PC-3 (cell line): ENCODE results near the gene CHN1. TPM values are rescaled to one million over a fixed set of nuclear protein-coding genes. Genes with fewer than 3 reads are reported as not detected.

ENCODE experiments used
- ATAC-seq: fragments of 200-7000 bp; cut with Tn5 transposase; 2 replicates; pipeline ENCODE4 v1.9.1; 2020; ENCODE audit warnings: mild to moderate bottlenecking, moderate library complexity
- BruUV-seq: library from RNA; stranded (reverse); fragments of 400-500 nt; replicated peaks from 2 replicates; lab custom pipeline; 2021; lab: Mats Ljungman, UMichigan
- CTCF ChIA-PET: fragments of 300-600 bp; sonication (Branson Sonifier 250); formaldehyde crosslinking; loops from one replicate; lab custom pipeline; 2022; ENCODE audit warnings: antibody characterized with exemption; lab: Charles Lee
- POLR2A ChIA-PET: fragments of 300-600 bp; sonication (Branson Sonifier 250); formaldehyde crosslinking; loops from one replicate; lab custom pipeline; 2022; ENCODE audit warnings: antibody characterized with exemption; ENCODE audit not compliant: unreplicated experiment; lab: Charles Lee
- DNase-seq: peaks from one replicate; pipeline ENCODE4 v3.0.0-alpha.2; 2015
- H2AFZ ChIP-seq: fragments of 300-600 bp; sonication (generic); 2 replicates; pipeline ENCODE4 v1.6.0; 2016; ENCODE audit warnings: antibody characterized with exemption, low read length
- H3F3A ChIP-seq: fragments of 300-600 bp; sonication (generic); one replicate; pipeline ENCODE4 v1.6.0; 2017; ENCODE audit warnings: antibody characterized with exemption, low read length, control low read depth, mild to moderate bottlenecking; ENCODE audit not compliant: unreplicated experiment
- H3K27ac ChIP-seq: fragments of 300-600 bp; sonication (generic); 2 replicates; pipeline ENCODE4 v1.5.1; 2016; ENCODE audit warnings: mild to moderate bottlenecking, low read length
- H3K27me3 ChIP-seq: fragments of 300-600 bp; sonication (generic); 2 replicates; pipeline ENCODE4 v1.6.1; 2016; ENCODE audit warnings: low read length, mixed read lengths
- H3K36me3 ChIP-seq: fragments of 300-600 bp; sonication (generic); 2 replicates; pipeline ENCODE4 v1.6.1; 2016; ENCODE audit warnings: low read depth, mixed run types, low read length, mixed read lengths
- H3K4me1 ChIP-seq: fragments of 300-600 bp; sonication (generic); 2 replicates; pipeline ENCODE4 v1.5.1; 2016; ENCODE audit warnings: low read length; ENCODE audit not compliant: insufficient read depth
- H3K4me2 ChIP-seq: fragments of 300-600 bp; sonication (generic); 2 replicates; pipeline ENCODE4 v1.6.0; 2016; ENCODE audit warnings: low read length
- H3K4me3 ChIP-seq: fragments of 300-600 bp; sonication (generic); 2 replicates; pipeline ENCODE4 v1.5.1; 2016; ENCODE audit warnings: mild to moderate bottlenecking, low read length, mixed read lengths
- H3K79me2 ChIP-seq: fragments of 300-600 bp; sonication (generic); 2 replicates; pipeline ENCODE4 v1.6.1; 2017; ENCODE audit warnings: low read length, mixed read lengths
- H3K9ac ChIP-seq: fragments of 300-600 bp; sonication (generic); 2 replicates; pipeline ENCODE4 v1.6.0; 2016; ENCODE audit warnings: mild to moderate bottlenecking, low read length
- H3K9me2 ChIP-seq: fragments of 300-600 bp; sonication (generic); replicated peaks from 2 replicates; pipeline ENCODE4 v1.6.1; 2016; ENCODE audit warnings: mixed run types, low read length, mixed read lengths
- H3K9me3 ChIP-seq: fragments of 300-600 bp; sonication (generic); 2 replicates; pipeline ENCODE4 v1.6.1; 2016; ENCODE audit warnings: low read length, mixed read lengths
- H4K20me1 ChIP-seq: fragments of 300-600 bp; sonication (generic); 2 replicates; pipeline ENCODE4 v1.6.1; 2016; ENCODE audit warnings: low read length, mixed read lengths
- EZH2 ChIP-seq: fragments of 300-600 bp; sonication (generic); IDR thresholded peaks from one replicate; pipeline ENCODE4 v1.6.1; 2017; ENCODE audit warnings: antibody characterized with exemption, mild to moderate bottlenecking, low read length; ENCODE audit not compliant: unreplicated experiment
- EZH2phosphoT487 ChIP-seq: fragments of 300-600 bp; sonication (generic); IDR thresholded peaks from 2 replicates; pipeline ENCODE4 v1.6.1; 2018; ENCODE audit warnings: mild to moderate bottlenecking, antibody characterized with exemption, low read length, borderline replicate concordance
- intact Hi-C: fragments of 100-400 bp; cut with micrococcal nuclease; formaldehyde crosslinking; loops from 2 replicates; pipeline ENCODE4 v1.9.0; 2023
- total RNA-seq: library from RNA; depleted of rRNA; stranded (reverse); fragments of >200 nt; gene quantifications from 2 replicates; pipeline ENCODE4 v1.2.3, GENCODE V29; 2014
- TF ChIP-seq, protein P1 (sequence below): fragments of 300-600 bp; sonication (generic); conservative IDR thresholded peaks from 2 replicates; pipeline ENCODE4 v1.5.1; 2017; ENCODE audit warnings: antibody characterized with exemption, low read depth, mild to moderate bottlenecking, low read length

The CHN1 gene
- total RNA-seq, 1 experiment from 2014 or later, result 7.8 TPM

DNA sequence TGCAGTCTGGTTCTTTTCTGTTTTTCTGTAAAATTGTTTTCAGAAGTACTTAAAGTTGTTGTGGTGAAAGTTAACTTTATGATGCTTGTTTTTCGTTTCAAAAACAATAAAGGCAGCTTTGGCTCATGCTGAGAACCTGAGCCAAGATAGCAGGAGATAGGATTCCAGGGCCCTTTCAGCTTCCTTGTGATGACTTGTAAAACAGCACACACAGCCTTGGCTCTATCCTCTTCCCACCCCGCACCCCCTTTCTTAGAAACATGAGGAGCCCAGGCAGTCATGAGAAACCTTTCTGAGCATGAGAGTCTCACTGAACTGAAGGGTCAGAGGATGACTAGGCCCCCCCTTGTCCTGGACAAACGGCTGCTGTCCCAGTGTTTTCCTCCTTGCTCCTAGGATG is 228.5 kb downstream of the CHN1 start:
- H4K20me1 ChIP-seq, result no peaks in the 10 kb centered on the region
- H3F3A ChIP-seq, result no peaks in the 10 kb centered on the region
- H2AFZ ChIP-seq, result no peak overlapping the region
- H3K27me3 ChIP-seq, result no peaks in the 10 kb centered on the region
- H3K4me3 ChIP-seq, result no peak overlapping the region
- DNase-seq (no peak), ATAC-seq (no peak)
- ChIA-PET CTCF (no interaction called here), POLR2A (no interaction called here)
- no peaks in the 10 kb centered on the region for H3K36me3 ChIP-seq
- H3K9ac ChIP-seq, result no peak overlapping the region
- H3K4me2 ChIP-seq, result no peak overlapping the region
- no peaks in the 10 kb centered on the region for H3K9me3 ChIP-seq
- peaks cover 14% of the 10 kb centered on the region for H3K4me1 ChIP-seq
- H3K79me2 ChIP-seq, result no peaks in the 10 kb centered on the region
- no peak overlapping the region for H3K27ac ChIP-seq
- no TSS peak for BruUV-seq
- H3K9me2 ChIP-seq, result no peaks in the 10 kb centered on the region
- TF ChIP-seq EZH2 (no peak), EZH2phosphoT487 (no peak)
- TF ChIP-seq, protein P1, sequence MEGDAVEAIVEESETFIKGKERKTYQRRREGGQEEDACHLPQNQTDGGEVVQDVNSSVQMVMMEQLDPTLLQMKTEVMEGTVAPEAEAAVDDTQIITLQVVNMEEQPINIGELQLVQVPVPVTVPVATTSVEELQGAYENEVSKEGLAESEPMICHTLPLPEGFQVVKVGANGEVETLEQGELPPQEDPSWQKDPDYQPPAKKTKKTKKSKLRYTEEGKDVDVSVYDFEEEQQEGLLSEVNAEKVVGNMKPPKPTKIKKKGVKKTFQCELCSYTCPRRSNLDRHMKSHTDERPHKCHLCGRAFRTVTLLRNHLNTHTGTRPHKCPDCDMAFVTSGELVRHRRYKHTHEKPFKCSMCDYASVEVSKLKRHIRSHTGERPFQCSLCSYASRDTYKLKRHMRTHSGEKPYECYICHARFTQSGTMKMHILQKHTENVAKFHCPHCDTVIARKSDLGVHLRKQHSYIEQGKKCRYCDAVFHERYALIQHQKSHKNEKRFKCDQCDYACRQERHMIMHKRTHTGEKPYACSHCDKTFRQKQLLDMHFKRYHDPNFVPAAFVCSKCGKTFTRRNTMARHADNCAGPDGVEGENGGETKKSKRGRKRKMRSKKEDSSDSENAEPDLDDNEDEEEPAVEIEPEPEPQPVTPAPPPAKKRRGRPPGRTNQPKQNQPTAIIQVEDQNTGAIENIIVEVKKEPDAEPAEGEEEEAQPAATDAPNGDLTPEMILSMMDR, result no peak
- intact Hi-C loops, result no loop called here

DNA sequence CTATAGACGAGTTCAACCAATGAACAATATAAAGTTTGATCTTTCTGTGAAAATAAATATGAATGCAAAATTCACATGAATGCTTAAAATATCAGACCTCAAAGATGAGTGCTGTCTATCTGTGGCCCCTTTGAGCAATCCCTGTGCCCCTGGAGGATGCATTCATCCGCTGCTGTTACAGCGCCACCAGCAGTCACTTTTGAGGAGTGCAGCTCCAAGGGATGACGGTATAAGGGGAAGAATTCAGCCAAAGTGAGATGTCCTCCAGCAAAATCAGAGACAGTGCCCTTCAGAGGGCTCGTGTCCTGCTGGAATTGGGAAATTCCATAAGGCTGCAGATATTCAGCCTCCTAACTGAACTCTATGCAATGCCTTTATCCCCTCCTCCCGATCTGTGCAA is 229.0 kb downstream of the CHN1 start:
- intact Hi-C loops, result no loop called here
- ATAC-seq, result no peak

DNA sequence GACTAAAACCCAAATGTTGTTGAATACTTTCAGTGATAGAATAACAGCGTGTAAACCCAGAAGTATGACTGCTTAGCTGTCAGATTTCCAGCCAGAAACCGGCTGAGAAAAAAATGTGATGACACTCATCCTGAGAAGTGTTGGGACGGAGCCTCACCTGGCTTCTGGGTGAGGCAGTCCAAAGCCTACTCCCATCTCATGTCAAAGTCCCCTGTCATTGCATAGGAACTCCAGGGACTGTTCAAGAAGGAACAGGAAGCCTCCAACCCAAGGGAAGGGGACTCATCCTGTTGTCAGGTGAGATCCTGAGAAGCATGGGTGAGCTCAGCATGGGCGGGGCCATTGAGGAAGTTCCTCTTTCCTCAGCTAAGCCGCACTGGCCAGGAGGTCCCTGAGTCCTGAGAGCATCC is 229.6 kb downstream of the CHN1 start:
- Histone ChIP-seq H3K79me2 (no peaks in the 10 kb centered on the region), H4K20me1 (no peaks in the 10 kb centered on the region), H2AFZ (0 out of 2 replicates have a peak overlapping the region, but pooled peaks have one; percentile 9), H3K27ac (no peak overlapping the region), H3K9me2 (no peaks in the 10 kb centered on the region), H3K9ac (no peak overlapping the region), H3K9me3 (no peaks in the 10 kb centered on the region), H3F3A (no peaks in the 10 kb centered on the region), H3K4me2 (no peak overlapping the region), H3K4me3 (no peak overlapping the region), H3K36me3 (no peaks in the 10 kb centered on the region), H3K4me1 (peaks cover 15% of the 10 kb centered on the region), H3K27me3 (no peaks in the 10 kb centered on the region)
- BruUV-seq, result no TSS peak
- DNase-seq (peak; percentile 52), ATAC-seq (peak; percentile 45)
- ChIA-PET CTCF (interaction anchor here (0.6 kb wide), 1 partner anchor 215 kb away, joined by 3 read pairs; no protein-coding TSS in a partner anchor), POLR2A (no interaction called here)
- intact Hi-C loops, result no loop called here
- no peak for TF ChIP-seq EZH2phosphoT487

More for the DNA sequence above, 229.0 kb downstream of the CHN1 start:
- Histone ChIP-seq H3K27ac (no peak overlapping the region), H3K79me2 (no peaks in the 10 kb centered on the region), H3K36me3 (no peaks in the 10 kb centered on the region), H4K20me1 (no peaks in the 10 kb centered on the region), H3K9ac (no peak overlapping the region), H3K27me3 (no peaks in the 10 kb centered on the region), H3K4me3 (no peak overlapping the region), H3K4me1 (peaks cover 15% of the 10 kb centered on the region), H3K9me3 (no peaks in the 10 kb centered on the region), H2AFZ (no peak overlapping the region), H3K9me2 (no peaks in the 10 kb centered on the region), H3F3A (no peaks in the 10 kb centered on the region), H3K4me2 (no peak overlapping the region)
- TF ChIP-seq EZH2phosphoT487 (no peak), EZH2 (no peak)
- TF ChIP-seq, protein P1, result peak; percentile 50
- ChIA-PET POLR2A (no interaction called here), CTCF (no interaction called here)
- no peak for DNase-seq
- BruUV-seq, result no TSS peak
